Loucy (cell line): Measurements from ENCODE around the gene ABCA8.

ENCODE experiments used
- H2AFZ ChIP-seq: fragments of 200-600 bp; sonication (generic); 2 replicates; pipeline ENCODE4 v1.6.0; 2016; ENCODE audit warnings: antibody characterized with exemption, mild to moderate bottlenecking, low read length, moderate library complexity
- H3F3A ChIP-seq: fragments of 200-600 bp; 2 replicates; pipeline ENCODE4 v1.6.0; 2016; ENCODE audit warnings: antibody characterized with exemption, low read depth, mild to moderate bottlenecking
- H3K27me3 ChIP-seq: fragments of 200-600 bp; sonication (generic); 2 replicates; pipeline ENCODE4 v1.6.1; 2014; ENCODE audit warnings: low read length, mild to moderate bottlenecking; ENCODE audit not compliant: insufficient read depth, poor library complexity, severe bottlenecking
- H3K36me3 ChIP-seq: fragments of 200-600 bp; sonication (generic); 2 replicates; pipeline ENCODE4 v1.6.1; 2016; ENCODE audit warnings: low read length; ENCODE audit not compliant: insufficient read depth
- H3K4me1 ChIP-seq: fragments of 200-600 bp; sonication (generic); 2 replicates; pipeline ENCODE4 v1.5.1; 2014; ENCODE audit warnings: low read length, mild to moderate bottlenecking; ENCODE audit not compliant: insufficient read depth, poor library complexity, severe bottlenecking
- H3K4me2 ChIP-seq: fragments of 200-600 bp; sonication (generic); 2 replicates; pipeline ENCODE4 v1.6.0; 2014; ENCODE audit warnings: antibody characterized with exemption, low read length, low read depth, mild to moderate bottlenecking; ENCODE audit not compliant: poor library complexity, severe bottlenecking
- H3K4me3 ChIP-seq: fragments of 200-600 bp; sonication (generic); 2 replicates; pipeline ENCODE4 v1.5.1; 2014; ENCODE audit warnings: low read length, mild to moderate bottlenecking, mixed read lengths; ENCODE audit not compliant: poor library complexity, severe bottlenecking
- H3K79me2 ChIP-seq: fragments of 200-600 bp; sonication (generic); 2 replicates; pipeline ENCODE4 v1.6.1; 2014; ENCODE audit warnings: low read length; ENCODE audit not compliant: insufficient read depth
- H3K9ac ChIP-seq: fragments of 200-600 bp; sonication (generic); 2 replicates; pipeline ENCODE4 v1.6.0; 2014; ENCODE audit warnings: mild to moderate bottlenecking, low read depth, low read length, moderate library complexity; ENCODE audit not compliant: poor library complexity, severe bottlenecking
- H3K9me2 ChIP-seq: fragments of 200-600 bp; sonication (generic); replicated peaks from 2 replicates; pipeline ENCODE4 v1.6.1; 2016; ENCODE audit warnings: low read depth, low read length, mixed read lengths
- H3K9me3 ChIP-seq: fragments of 200-600 bp; sonication (generic); 2 replicates; pipeline ENCODE4 v1.6.1; 2014; ENCODE audit warnings: mild to moderate bottlenecking, antibody characterized with exemption, low read length, low read depth; ENCODE audit not compliant: insufficient read depth
- H4K20me1 ChIP-seq: fragments of 200-600 bp; sonication (generic); 2 replicates; pipeline ENCODE4 v1.6.0; 2014; ENCODE audit warnings: antibody characterized with exemption, low read length, mild to moderate bottlenecking; ENCODE audit not compliant: insufficient read depth, poor library complexity, severe bottlenecking
- CTCF ChIP-seq: fragments of 200-600 bp; sonication (generic); conservative IDR thresholded peaks from 2 replicates; pipeline ENCODE4 v1.5.1; 2014; ENCODE audit warnings: mild to moderate bottlenecking, antibody characterized with exemption, low read length
- EZH2phosphoT487 ChIP-seq: fragments of 200-600 bp; IDR thresholded peaks from 2 replicates; pipeline ENCODE4 v1.6.1; 2018; ENCODE audit warnings: antibody characterized with exemption, mild to moderate bottlenecking, moderate library complexity, borderline replicate concordance

Gene ABCA8

GRCh38 chr17:68820476-68820824, 134.7 kb downstream of the ABCA8 start:
- Histone ChIP-seq H2AFZ (no peak overlapping the region), H3K36me3 (no peaks in the 10 kb centered on the region), H3K9ac (no peak overlapping the region), H3K9me3 (no peaks in the 10 kb centered on the region), H3K27me3 (no peaks in the 10 kb centered on the region), H3K4me3 (no peak overlapping the region), H3K79me2 (no peaks in the 10 kb centered on the region), H3K4me2 (no peak overlapping the region), H4K20me1 (no peaks in the 10 kb centered on the region), H3K9me2 (no peaks in the 10 kb centered on the region), H3F3A (no peaks in the 10 kb centered on the region), H3K4me1 (no peaks in the 10 kb centered on the region)
- TF ChIP-seq CTCF (no peak), EZH2phosphoT487 (no peak)

- no peaks in the 10 kb centered on the region for H3K9me3 ChIP-seq
- no peaks in the 10 kb centered on the region for H3K27me3 ChIP-seq
- no peaks in the 10 kb centered on the region for H3K36me3 ChIP-seq
- H3K79me2 ChIP-seq: no peaks in the 10 kb centered on the region
- no peaks in the 10 kb centered on the region for H4K20me1 ChIP-seq
- no peaks in the 10 kb centered on the region for H3K4me1 ChIP-seq
- no peak overlapping the region for H3K4me3 ChIP-seq
- no peaks in the 10 kb centered on the region for H3K9me2 ChIP-seq
- TF ChIP-seq EZH2phosphoT487: no peak
- H3K9ac ChIP-seq: no peak overlapping the region
- no peaks in the 10 kb centered on the region for H3F3A ChIP-seq
- H3K4me2 ChIP-seq: no peak overlapping the region
- H2AFZ ChIP-seq: no peak overlapping the region
Measured at GRCh38 chr17:68819465-68819864, 135.7 kb downstream of the ABCA8 start.
